Right lobe of liver (tissue), 6 donors: Measurements from ENCODE around the gene SCAPER. TPM values are rescaled to one million over a fixed set of nuclear protein-coding genes. Genes with fewer than 3 reads are reported as not detected.
"Not testable (repeated sequence)": the region's sequence is repeated elsewhere in the genome, so short reads cannot be mapped to it uniquely, and the experiment has no call there.

Source experiments
- ATAC-seq, 4 donors: fragments of 200-7000 bp; cut with Tn5 transposase; one replicate each; pipeline ENCODE4 v1.9.1; 2020; ENCODE audit warnings: mild to moderate bottlenecking in 4 of 4, moderate library complexity in 4 of 4
- DNase-seq, 3 donors: peaks; one replicate each; pipeline ENCODE4 v3.0.0-alpha.2; 2020
- H3K27ac ChIP-seq, 3 donors: fragments of 200-600 bp; one replicate each; pipeline ENCODE4 v1.8.0; 2022
- H3K27me3 ChIP-seq, 2 donors: fragments of 200-600 bp; one replicate each; pipeline ENCODE4 v1.8.0; 2022
- H3K36me3 ChIP-seq, 4 donors: fragments of 200-600 bp; sonication (generic) in 1 of 4; one replicate each; pipeline versions ENCODE4 v1.5.1 to v1.8.0; 2017 to 2022; ENCODE audit warnings: control low read depth in 1 of 4
- H3K4me1 ChIP-seq, 4 donors: fragments of 200-600 bp; sonication (generic) in 1 of 4; one replicate each; pipeline versions ENCODE4 v1.5.1 to v1.8.0; 2017 to 2022; ENCODE audit warnings: control low read depth in 1 of 4
- H3K4me3 ChIP-seq, 3 donors: fragments of 200-600 bp; one replicate each; pipeline ENCODE4 v1.8.0; 2022
- H3K9me3 ChIP-seq, 4 donors: fragments of 200-600 bp; sonication (generic) in 1 of 4; one replicate each; pipeline versions ENCODE4 v1.5.1 to v1.8.0; 2017 to 2022; ENCODE audit warnings: control low read depth in 1 of 4
- CTCF ChIP-seq, 4 donors: fragments of 200-600 bp in 3 of 4; fragments of 450-650 bp in 1 of 4; IDR thresholded peaks; one replicate each; pipeline versions ENCODE4 v1.5.1 to v1.8.0; 2016 to 2022; ENCODE audit warnings: antibody characterized with exemption in 4 of 4, mild to moderate bottlenecking in 2 of 4
- POLR2A ChIP-seq: fragments of 450-650 bp; IDR thresholded peaks from one replicate; pipeline ENCODE4 v1.6.1; 2017; ENCODE audit warnings: antibody characterized with exemption, mild to moderate bottlenecking
- WGBS: methylation state at CpG from one replicate; pipeline ENCODE4 v1.1.6; 2018; ENCODE audit warnings: low coverage, low lambda C conversion rate; ENCODE audit not compliant: insufficient coverage; ENCODE audit errors: missing lambda C conversion rate; 5-methylcytosine and 5-hydroxymethylcytosine counted together
- intact Hi-C, 2 donors: fragments of 100-400 bp; cut with DNase I; formaldehyde crosslinking; loops; one replicate each; pipeline versions ENCODE4 v1.11.2 to v1.14.1; 2022
- total RNA-seq, 6 experiments: library from RNA; depleted of rRNA in 2 of 6; stranded (reverse); fragments of >200 nt in 2 of 6; fragmentation: NEBNext Ultra II Directional in 3 of 6; extraction: Animal tissue kit (Norgen Biotek cat#: 25700) in 3 of 6; gene quantifications; one replicate each; pipeline versions ENCODE4 v1.1.0 to v1.2.4, GENCODE V29; 2016 to 2023
- donor health status: DM: no; HTN: yes; CAD: no.
- donor health status: DM: no; HTN: no; CAD: no.
- donor health status: DM: no; HTN: no; CAD: no.
- donor health status: DM: no; HTN: yes; CAD: no.
- donor health status: DM: no; HTN: yes; CAD: no.

Gene SCAPER
- total RNA-seq, 6 experiments from 2014 or later, result 6.7 to 17.3 (median 10.4) TPM

- DNase-seq (no peak), ATAC-seq (no peak)
- WGBS, result 41% methylated on average over 4 of the region's 10 CpGs
- Histone ChIP-seq H3K4me1 (no peaks in the 10 kb centered on the region), H3K36me3 (no peaks in the 10 kb centered on the region), H3K27ac (no peak overlapping the region), H3K4me3 (no peak overlapping the region), H3K27me3 (no peaks in the 10 kb centered on the region), H3K9me3 (no peaks in the 10 kb centered on the region)
- TF ChIP-seq POLR2A, result no peak
- no peak for TF ChIP-seq CTCF (IDR thresholded peaks at IDR 0.05)
- intact Hi-C loops, result no loop called here
Measured at GRCh38 chr15:76321171-76321570, 584.0 kb downstream of the SCAPER start.

GRCh38 chr15:76320012-76320411 is 585.1 kb downstream of the SCAPER start:
- WGBS, result 77% methylated on average over 6 of the region's 6 CpGs
- no peaks in the 10 kb centered on the region for H3K4me1 ChIP-seq
- H3K36me3 ChIP-seq, result no peaks in the 10 kb centered on the region
- DNase-seq (no peak), ATAC-seq (no peak)
- no peak overlapping the region for H3K27ac ChIP-seq
- no peak for TF ChIP-seq POLR2A
- TF ChIP-seq CTCF (IDR thresholded peaks at IDR 0.05), result no peak
- H3K9me3 ChIP-seq, result no peaks in the 10 kb centered on the region
- H3K27me3 ChIP-seq, result no peaks in the 10 kb centered on the region
- intact Hi-C loops, result no loop called here
- H3K4me3 ChIP-seq, result no peak overlapping the region

GRCh38 chr15:76313731-76314130 is 591.4 kb downstream of the SCAPER start:
- TF ChIP-seq CTCF (IDR thresholded peaks at IDR 0.05), result no peak
- no peak for TF ChIP-seq POLR2A
- Histone ChIP-seq H3K36me3 (no peaks in the 10 kb centered on the region), H3K27me3 (no peaks in the 10 kb centered on the region), H3K4me3 (no peak overlapping the region), H3K4me1 (peaks cover 0 to 41% (median 12%) of the 10 kb centered on the region in 4 donors), H3K27ac (peak overlapping the region; percentile 53 to 93 (median 90)), H3K9me3 (no peaks in the 10 kb centered on the region)
- DNase-seq (no peak), ATAC-seq (no peak)
- intact Hi-C loops, result no loop called here
- WGBS, result 100% methylated on average over 2 of the region's 5 CpGs

- H3K9me3 ChIP-seq, ATAC-seq, H3K36me3 ChIP-seq, H3K4me3 ChIP-seq, H3K27me3 ChIP-seq, intact Hi-C loops, DNase-seq: not testable (repeated sequence)
- peaks cover 0 to 47% (median 14%) of the 10 kb centered on the region in 4 donors for H3K4me1 ChIP-seq
- WGBS, result 86% methylated on average over 3 of the region's 4 CpGs
- H3K27ac ChIP-seq, result peak overlapping the region; percentile 53 to 93 (median 90)
Measured at GRCh38 chr15:76313175-76313567, 592.0 kb downstream of the SCAPER start.

GRCh38 chr15:76312540-76313174 is 592.5 kb downstream of the SCAPER start:
- peak overlapping the region; percentile 87 to 93 (median 90) for H3K27ac ChIP-seq
- H3K27me3 ChIP-seq, result no peaks in the 10 kb centered on the region
- peak; percentile 49 to 61 (median 56) for ATAC-seq
- H3K9me3 ChIP-seq, result no peaks in the 10 kb centered on the region
- DNase-seq, result peak in 1 of 3 donors; percentile 56
- H3K4me3 ChIP-seq, result no peak overlapping the region
- H3K4me1 ChIP-seq, result peaks cover 0 to 51% (median 15%) of the 10 kb centered on the region in 4 donors
- no peaks in the 10 kb centered on the region for H3K36me3 ChIP-seq
- TF ChIP-seq POLR2A (peak; percentile 69), CTCF (IDR thresholded peaks at IDR 0.05) (no peak)
- 28% methylated on average over 6 of the region's 7 CpGs for WGBS
- intact Hi-C loops, result no loop called here
